GM18519 (cell line): ENCODE data around the gene LRRC4C.

Experiments
- ATAC-seq: cut with Tn5 transposase; IDR thresholded peaks from one replicate; pipeline ENCODE4 v1.9.1; 2021; ENCODE audit warnings: mild to moderate bottlenecking, moderate library complexity; ENCODE audit not compliant: unreplicated experiment, low FRiP score

LRRC4C gene

DNA sequence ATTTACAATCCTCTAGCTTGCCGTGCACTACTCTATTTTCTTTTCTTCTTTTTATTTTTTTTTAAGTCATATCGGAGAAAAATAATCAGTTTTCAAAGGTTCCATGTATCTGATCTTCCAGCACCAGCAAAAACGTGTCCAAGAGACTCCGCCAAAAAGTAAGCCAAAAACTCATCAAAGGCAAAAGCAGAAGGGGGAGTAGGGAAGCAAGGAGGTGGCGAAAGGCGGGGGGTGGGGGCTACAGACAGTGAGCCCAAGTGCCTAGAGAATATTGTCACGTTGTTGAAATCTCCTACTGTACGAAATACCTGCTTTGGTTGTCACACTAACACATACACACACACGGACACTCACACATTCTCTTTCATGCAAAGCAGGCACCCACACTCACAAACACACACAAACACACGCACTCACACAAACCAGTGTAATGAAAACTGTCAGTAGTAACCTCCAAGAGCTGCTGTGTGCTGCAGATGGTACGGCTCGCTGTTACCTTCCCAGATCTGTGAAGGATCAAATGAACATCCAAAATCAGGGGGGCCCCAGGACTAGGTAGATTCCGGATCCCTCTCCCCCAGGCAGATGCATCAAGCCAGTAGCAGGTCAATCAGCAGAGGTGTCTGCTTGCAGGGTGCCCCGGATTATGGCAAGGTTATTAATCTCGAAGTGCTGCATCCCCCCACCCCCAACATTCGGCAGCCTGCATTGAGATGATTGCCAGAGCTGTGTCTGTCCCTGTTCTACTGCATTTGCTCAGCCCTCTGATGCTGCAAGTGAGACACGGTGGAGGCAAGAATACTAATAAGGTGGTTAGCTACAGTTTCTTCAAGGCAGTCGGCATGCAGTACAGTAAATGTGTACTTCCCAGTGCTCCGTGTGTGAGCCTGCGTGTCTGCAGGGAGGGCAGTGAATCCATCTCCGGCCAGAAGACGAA, at the start of gene LRRC4C:
TSS of gene LRRC4C (minus strand) at position 188 of the 937 bp plus-strand sequence.
- ATAC-seq, result no peak

DNA sequence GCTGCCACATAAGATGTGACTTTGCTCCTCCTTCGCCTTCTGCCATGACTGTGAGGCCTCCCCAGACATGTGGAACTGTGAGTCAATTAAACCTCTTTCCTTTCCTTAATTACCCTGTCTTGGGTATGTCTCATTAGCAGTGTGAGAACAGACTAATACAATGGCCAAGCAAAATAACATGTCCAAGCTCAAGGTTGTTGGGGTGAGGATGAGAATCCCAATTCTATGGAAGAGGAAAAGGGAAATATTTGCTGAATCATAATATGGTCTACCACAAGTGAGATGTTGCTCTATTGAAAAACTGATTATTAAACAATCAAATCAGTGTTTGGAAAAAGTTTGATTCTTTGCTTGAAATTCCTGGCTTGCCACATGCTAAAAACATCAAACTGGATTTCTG, 48.7 kb upstream of the LRRC4C start:
- no peak for ATAC-seq

DNA sequence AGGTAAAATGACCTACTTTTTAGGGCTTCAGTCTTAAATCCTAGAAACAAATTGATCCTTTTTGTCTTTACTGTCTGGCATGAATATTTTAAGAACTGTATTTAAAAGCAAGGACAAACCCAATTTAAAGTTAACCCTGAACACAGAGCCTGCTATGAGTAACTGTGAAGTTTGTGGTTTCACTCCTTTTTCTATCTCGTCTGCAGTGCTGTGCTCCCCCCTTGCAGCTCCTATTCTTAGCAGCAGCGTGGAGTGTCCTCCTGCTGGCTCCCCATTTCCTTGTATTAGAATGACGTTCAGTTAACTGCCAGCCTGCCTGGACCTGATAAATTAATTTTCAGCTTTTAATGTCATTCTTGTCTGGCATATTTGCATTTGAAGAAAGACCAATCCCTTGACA, 40.0 kb upstream of the LRRC4C start:
- ATAC-seq, result no peak

DNA sequence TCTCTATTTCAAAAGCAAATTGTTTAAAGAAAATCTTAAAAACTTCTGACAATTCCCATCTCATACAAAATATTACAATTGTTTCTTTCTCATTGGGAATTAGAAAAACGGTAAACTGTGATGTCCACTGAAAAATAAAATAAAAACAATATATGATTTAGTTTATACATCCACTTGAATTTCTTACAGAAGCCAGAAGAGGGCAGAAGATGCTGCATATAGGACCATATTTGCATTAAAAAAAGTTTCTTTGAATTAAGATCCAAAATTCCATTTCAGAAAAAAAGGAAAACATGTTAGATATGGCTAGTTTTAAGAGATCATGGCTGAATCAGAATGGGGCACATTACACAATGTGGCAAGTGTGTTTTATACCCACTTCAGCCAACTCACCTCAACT, 39.3 kb upstream of the LRRC4C start:
- no peak for ATAC-seq

DNA sequence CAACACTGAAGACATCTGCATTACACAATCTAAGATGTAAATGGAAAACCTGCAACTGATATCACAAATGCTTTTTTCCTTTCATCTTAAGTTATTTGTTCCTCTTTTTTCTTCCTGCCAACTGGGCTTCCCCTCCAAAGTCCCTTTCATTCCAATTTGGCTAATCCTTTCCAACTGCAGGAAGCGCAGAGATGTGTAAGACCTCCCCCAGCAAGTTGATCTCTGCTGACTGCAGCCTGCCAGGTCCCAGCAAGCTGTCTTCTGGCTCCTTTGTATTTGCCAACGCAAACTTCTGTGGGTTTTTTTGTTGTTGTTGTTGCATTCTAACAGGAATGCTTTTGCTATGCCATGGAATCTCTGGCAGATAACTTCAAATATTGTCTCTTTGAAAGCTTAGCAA, 38.5 kb upstream of the LRRC4C start:
- no peak for ATAC-seq

DNA sequence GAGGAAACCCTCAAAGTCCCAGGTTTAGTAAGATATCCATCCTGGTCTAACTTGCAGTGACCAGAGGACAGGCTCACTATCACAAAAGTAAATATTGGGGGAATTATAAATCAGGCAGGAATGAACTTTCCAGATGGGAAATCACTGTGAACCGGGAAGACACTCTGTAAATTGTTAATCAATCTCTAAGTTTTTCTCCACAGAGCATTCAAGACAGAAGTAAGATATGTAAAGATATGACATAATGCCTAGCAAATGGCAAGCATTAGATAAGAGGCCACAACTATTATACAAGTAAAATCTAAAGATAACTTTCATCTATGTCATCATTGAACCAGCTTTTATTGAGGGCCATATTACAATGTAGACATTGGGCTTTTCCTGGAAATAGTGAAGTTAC, 35.3 kb upstream of the LRRC4C start:
- no peak for ATAC-seq

DNA sequence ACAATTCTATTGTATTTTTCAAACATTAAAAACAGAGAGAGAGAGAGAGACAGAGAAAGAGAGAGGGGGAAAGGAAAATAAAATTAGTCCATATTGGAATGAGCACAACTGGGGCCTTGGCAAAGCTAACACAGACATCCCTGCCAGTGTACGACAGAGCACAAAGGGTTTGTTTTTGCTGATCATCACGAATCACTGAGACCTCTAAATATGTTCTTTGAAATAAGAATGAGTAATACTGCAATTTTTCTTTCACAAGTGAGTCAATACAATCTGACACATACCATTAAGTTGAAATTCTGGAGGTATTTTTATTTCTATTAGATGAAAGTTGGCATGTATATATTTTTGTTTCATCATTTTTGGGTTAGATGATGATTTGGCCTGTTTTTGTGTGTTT, 27.0 kb upstream of the LRRC4C start:
- no peak for ATAC-seq

DNA sequence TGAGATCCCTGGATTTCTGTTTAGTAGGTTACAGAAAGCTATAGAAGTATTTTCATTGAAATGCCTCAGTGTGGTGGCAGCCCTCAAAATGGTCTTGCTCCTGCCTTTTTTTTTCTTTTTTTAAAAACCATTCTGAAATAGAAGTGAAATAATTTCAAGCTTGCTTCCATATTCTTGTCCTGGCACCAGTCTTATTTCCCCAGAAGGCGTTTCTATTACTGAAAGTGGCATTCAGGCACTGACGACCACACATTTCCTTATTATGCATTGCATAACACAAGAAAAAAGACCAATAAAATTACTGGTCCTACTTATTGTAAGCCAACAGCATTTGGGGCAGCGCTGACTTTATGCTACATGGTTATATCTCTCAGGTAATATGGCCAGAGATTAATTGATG, 24.5 kb upstream of the LRRC4C start:
- ATAC-seq, result no peak

DNA sequence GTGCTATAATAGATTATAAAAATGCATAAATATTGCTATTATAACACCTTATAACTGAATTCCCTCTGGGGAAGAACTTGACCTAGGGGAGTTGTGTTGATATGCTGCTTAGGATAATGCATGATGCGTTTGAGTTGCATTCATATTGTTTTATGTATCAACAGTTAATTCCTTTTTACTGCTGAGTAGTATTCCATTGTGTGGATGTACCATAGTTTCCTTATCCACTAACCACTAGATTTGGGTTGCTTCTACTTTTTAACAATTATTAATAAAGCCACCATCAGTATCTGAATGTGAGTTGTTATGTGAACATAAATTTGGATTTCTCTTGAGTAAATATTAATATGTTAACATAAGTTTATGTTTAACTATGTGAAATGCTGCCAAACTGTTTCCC, 19.7 kb upstream of the LRRC4C start:
- ATAC-seq, result no peak

DNA sequence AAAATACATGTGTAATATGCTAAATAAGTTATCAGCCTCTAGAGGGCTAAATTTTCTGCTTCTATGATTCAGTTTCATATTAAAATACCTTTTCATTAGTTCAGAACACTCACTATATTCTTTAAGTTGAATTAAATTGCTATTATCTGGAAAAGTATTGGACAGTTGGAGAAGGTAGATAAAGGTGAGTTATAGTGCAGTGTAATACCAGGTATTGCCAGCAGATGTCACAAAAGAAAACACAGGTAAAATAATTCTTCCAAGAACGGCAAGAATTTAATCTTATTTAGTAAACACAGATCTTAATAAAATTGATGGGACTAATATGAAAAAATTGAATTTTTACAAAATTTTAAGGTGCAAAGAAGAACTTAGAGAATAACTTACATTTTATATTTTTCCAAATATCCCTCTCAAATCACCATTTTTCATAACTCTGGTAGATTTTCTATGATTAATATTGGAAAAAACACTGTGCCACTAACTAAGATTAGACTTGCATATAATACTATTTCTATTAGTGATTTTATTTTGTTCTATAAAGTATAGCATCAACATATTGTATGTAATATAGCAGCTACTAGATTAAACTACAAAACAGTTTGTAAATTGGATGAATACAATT, 1.7 kb upstream of the LRRC4C start:
- no peak for ATAC-seq

DNA sequence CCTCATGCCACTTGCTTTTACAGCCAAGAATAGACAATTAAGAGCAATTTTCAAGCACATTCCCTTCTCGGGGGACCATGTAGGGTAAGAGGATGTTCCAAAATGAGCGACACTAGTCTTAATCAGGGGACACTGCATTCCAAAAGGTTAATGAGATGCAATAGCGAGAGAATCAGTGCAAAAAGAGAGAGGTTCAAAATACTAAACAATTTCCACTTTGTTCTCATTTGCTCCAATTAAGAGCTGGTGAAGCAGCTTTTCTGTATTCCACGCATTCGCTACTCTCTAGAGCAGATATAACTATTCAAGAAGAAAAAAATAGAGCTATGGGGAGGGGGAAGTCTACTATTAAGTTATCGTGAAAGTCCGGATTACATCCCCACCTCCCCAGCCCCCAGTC, 811 bp downstream of the LRRC4C start:
- ATAC-seq, result no peak

DNA sequence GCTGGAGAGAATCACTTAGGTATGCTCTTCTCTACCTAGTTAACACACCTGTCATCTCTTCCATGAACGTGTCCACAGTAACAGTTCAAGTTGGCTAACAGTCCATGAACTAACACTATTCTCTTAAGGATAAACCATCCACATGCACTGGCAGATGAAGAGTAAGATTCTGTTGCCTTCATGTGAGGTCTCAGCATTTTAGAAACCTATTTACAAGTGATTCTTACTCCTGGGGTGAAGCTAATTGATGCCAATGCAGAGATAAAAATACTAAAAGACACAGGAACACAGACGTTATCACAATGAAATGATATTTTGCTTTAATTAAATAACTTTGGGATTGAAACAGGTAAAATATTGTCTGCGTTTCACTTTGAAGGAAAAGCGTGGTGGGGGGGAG, 1.3 kb downstream of the LRRC4C start:
- ATAC-seq, result no peak

DNA sequence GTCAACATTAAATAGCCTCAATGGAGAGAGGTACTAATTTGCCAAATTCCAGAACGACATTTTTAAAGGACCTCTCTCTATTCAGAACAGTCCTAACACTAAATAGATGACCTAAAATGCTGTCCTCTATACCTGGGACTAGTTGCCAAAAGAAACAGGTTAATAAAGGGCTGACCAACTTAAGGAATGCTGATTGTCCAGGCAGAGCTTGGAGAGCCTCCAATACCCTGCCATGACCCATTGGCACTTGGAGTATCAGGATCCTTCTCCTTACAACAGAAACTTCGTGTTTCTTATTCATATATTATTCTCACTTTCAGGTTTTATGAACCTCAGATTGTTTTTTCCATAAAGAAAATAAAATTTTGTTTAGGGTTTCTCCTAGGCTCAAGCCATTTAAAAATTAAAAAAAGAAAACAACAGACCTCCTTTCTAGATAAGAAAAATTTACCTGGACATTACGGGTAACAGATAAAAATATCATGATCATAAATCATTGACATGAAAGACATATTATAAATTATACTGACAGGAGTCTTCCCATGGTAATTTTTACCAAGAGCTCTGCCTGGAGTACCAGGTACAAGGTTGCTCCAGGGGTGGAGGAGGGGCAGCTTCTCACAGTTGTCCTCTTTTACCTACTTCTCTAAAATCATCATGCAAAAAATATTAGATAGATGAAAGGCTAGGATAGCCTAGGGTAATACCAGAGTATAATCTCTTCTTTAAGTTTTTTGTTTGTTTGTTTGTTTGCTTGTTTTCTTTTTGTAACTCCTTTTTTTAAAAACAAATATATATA, 2.0 kb downstream of the LRRC4C start:
- no peak for ATAC-seq

DNA sequence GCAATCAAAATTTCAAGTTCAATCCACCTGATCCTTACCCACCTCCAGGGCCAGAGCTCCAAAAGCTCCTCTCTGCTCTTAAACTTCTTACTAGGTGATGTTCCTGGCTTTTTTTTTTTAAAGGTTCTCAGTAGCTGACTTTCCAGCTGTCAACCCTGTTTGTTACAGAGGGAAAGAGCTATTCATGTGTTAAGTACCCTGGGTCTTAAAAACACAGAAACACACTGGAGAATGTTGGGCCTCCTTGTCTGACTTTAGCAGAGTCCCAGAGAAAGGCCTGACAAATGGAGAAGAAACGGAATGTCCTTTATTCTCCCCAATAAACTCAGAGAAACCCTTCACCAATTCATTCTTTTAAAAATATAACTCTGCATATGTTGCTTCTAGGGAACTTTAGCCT, 3.2 kb downstream of the LRRC4C start:
- no peak for ATAC-seq

DNA sequence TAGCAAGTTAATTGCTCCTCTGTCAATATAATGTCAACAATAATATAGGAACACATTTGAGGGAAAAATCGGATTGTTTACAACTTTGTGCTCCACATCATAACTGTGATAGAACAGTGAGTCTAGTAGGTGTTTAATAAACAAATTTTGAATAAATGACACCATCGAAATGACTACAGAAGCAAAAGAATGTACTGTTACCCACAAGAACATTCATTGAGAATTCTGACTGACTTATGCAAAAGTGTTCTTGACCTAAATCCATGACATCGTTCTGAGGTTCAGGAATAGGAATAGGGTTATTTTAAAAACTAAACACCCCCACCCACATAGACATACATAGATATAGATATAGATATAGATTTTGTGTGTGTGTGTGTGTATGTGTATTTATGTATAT, 8.4 kb downstream of the LRRC4C start:
- no peak for ATAC-seq

DNA sequence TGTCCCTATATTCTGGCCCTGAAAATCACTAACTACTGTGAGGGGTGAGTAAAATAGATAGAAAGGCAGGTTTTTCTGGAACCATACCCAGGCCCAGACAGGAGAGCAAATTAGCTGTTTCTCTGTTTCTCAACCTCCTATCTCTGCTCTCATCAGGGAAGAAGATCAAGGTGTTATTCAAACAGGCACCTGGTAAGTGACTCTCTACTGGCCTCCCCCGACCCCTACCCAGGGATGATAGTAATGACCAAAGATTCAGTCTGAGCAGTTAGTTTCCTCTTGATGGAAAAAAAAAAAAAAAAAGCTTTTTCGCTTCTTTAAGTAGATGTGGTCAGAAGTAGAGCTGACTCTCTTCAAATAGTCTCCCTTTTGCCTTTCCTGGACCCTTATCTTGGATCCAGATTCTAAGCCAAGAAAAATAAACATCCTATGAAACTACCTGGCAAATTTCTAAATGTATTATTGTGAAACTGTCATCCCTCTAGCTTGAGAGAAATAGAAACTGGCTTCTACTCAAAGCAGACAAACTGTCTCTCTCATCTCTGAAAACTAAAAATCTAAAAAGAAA, 9.9 kb downstream of the LRRC4C start:
- ATAC-seq, result no peak

DNA sequence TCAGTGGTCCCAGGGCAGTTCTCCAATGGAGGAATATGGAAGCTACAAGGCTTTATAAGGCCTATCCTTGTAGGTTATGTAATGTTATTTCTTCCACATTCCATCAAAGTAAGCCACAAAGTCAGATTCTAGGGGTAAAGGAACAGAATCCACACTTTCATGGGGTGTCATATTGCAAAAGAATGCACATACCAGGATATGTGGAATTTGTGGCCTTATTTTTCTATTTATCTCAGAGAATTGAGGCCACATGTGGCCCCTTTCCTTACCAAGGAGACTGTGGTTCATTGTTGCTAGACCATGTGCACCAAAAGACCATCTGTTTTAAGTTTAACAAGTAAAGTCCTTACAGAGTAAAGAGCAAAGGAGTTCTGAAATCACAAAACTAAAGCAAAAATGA, 12.9 kb downstream of the LRRC4C start:
- no peak for ATAC-seq

DNA sequence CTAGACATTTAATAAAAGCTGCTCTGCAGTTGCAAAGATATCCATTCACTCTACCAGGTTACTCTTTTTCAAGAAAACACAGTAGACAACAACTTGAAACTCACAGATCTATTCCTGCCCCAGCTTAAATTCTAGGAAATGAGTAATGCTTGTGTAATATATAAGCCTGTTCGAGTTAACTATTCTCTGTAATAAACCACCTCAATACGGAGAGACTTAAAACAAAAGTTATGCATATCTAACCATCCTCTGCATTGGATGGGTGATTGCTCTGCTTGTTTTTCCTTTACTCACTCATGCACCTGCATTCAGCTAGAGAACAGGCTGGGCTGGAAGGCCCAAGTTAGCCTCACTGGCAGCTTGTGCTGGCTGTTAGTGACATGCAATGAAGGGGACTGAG, 13.3 kb downstream of the LRRC4C start:
- ATAC-seq, result no peak

DNA sequence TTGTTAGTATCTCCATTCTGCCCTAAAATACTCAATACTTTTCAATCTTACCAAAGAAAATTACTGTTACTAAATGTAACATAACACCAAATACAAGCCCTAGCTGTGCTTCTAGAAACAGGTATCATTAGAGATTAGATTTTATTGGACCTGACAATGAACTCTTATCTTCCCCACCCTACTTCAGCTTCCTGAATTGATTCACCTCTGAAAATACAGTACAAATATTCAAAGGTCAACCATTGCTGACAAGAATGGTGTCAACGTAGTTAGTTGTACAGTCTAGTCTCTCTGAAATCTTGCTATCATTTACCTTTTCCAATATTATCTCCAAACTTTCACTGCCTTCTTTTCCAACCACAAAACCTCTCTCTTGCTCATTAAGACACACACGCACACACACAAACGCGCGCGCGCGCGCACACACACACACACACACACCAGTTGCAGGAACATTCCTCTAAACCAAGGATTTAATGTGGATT, 22.4 kb downstream of the LRRC4C start:
- no peak for ATAC-seq

DNA sequence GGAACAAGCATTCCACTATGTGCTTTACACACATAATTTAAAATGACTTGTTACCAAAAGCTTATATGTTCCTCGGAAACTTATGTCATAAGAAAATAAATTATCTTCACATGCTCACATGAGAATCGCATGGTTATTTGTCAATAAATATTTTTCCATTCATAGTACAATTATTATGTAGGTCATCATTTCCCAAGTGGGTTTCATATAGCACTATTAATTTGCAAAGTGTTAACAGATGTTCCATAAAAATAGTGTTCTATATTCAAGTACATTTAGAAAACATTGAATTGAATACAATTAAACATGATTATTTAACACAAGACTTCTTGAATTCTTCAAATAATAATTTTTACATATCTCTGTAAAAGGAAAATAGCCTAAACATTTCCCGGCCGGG, 23.9 kb downstream of the LRRC4C start:
- ATAC-seq, result no peak

DNA sequence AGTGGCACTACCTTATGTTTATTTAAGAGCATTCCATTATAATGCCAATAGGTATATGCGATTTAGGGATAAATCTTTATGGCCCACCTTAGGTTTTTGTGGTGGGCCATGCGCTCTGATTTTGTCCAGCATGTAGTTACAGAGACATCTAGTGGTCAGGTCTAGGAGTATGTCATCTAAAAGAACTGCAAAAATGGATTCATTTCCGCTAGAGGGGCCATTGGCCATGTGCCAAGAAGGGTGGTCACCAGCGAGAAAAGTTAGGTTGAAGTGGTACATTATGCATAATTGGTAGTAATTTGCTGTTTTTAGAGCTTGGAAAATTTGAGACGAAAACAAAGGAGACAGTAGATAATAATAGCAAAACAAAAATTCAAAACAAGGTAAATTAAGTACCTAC, 27.7 kb downstream of the LRRC4C start:
- ATAC-seq, result no peak
